Esophagus squamous epithelium (tissue), 5 donors: ENCODE measurements around the gene CPSF4. TPM values are rescaled to one million over a fixed set of nuclear protein-coding genes. Genes with fewer than 3 reads are reported as not detected.

Experiments
- DNase-seq: peaks from one replicate; lab custom pipeline; 2025; lab: John Stamatoyannopoulos, UW
- H3K27ac ChIP-seq, 4 donors: fragments of 200-600 bp; sonication (generic); one replicate each; pipeline ENCODE4 v1.5.1; 2016 to 2019; ENCODE audit warnings: mild to moderate bottlenecking in 1 of 4
- H3K27me3 ChIP-seq, 4 donors: fragments of 200-600 bp; sonication (generic); 1 replicate in 3 of 4; 2 replicates in 1 of 4; pipeline versions ENCODE4 v1.5.1 to v1.6.0; 2017 to 2021; ENCODE audit warnings: antibody characterized with exemption in 1 of 4
- H3K36me3 ChIP-seq, 3 donors: fragments of 200-600 bp; sonication (generic); one replicate each; pipeline ENCODE4 v1.5.1; 2016 to 2019
- H3K4me1 ChIP-seq, 3 donors: fragments of 200-600 bp; sonication (generic); one replicate each; pipeline ENCODE4 v1.5.1; 2017 to 2019
- H3K4me3 ChIP-seq, 4 donors: fragments of 200-600 bp; sonication (generic); 1 replicate in 3 of 4; 2 replicates in 1 of 4; pipeline ENCODE4 v1.5.1; 2016 to 2019; ENCODE audit warnings: mild to moderate bottlenecking in 2 of 4, moderate library complexity in 1 of 4
- H3K9me3 ChIP-seq, 3 donors: fragments of 200-600 bp; sonication (generic); one replicate each; pipeline ENCODE4 v1.5.1; 2016 to 2019
- POLR2A ChIP-seq, 4 donors: fragments of 450-650 bp; IDR thresholded peaks; one replicate each; pipeline ENCODE4 v1.6.1; 2017; ENCODE audit warnings: antibody characterized with exemption in 4 of 4, mild to moderate bottlenecking in 4 of 4, moderate library complexity in 3 of 4
- WGBS, 2 donors: methylation state at CpG; one replicate each; pipeline ENCODE4 v1.1.5; 2018; 5-methylcytosine and 5-hydroxymethylcytosine counted together
- intact Hi-C: fragments of 100-400 bp; cut with DNase I; formaldehyde crosslinking; loops from one replicate; pipeline ENCODE4 v1.15.0; 2022
- total RNA-seq, 4 donors: library from RNA; depleted of rRNA; stranded (reverse); fragments of >200 nt; gene quantifications; one replicate each; pipeline ENCODE4 v1.1.0, GENCODE V29; 2016
- TF ChIP-seq, protein P1 (sequence below), 6 experiments: fragments of 450-650 bp in 4 of 6; fragments of 200-600 bp in 2 of 6; sonication (generic) in 2 of 6; IDR thresholded peaks; one replicate each; pipeline ENCODE4 v1.5.1; 2016 to 2019; ENCODE audit warnings: antibody characterized with exemption in 6 of 6, mild to moderate bottlenecking in 4 of 6, moderate library complexity in 4 of 6
- donor health status: DM: yes; HTN: yes; CAD: no.

Gene CPSF4
- total RNA-seq, 4 donors from 2014 or later = 15.1 to 29.2 (median 19.4) TPM

DNA sequence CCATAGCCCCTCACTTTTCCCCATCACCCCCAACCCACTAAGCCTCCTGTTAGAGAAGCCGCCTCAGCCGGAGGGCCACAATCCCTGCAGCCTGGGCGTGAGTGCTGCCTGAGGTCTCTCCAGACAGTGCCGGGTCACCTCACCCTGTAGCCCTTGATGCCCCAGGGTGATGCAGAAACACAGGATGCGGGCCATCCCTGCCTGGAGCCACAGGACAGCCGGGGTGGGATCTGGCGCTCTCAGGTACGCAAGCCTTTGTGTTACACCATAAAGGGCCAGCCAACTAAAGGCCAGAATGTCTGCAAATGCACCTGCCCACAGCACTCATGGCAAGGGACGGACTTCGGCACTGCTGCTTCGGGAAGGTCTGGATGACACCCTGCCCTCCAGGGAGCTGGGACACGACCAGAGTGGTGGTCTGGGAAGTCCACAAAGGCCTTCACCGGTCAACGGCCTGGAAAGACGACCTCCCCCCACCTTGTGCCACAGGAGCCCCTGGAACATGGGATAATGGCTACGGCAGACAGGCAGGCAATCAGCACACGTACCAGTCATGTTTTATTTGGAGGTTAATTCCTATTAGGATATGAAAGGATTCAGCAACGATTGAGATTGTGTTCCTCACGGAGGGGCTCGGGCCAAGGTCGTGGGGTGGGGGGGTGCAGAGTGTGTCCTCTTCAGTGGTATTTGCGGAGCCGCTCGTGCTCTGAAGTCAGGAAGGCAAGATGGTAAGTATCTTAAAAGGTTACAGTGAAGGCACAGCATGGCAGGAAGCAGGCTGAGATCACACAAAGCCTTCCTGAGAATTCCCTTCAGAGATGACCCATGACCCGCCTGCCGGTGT lies 19.1 kb downstream of the CPSF4 start:
- Histone ChIP-seq H3K4me1 (peaks cover 0 to 41% (median 6%) of the 10 kb centered on the region in 3 donors), H3K36me3 (peaks cover 22 to 94% (median 34%) of the 10 kb centered on the region in 3 donors), H3K27ac (no peak overlapping the region), H3K4me3 (no peak overlapping the region), H3K27me3 (no peaks in the 10 kb centered on the region), H3K9me3 (no peaks in the 10 kb centered on the region)
- 72 to 78% methylated on average over 10 to 15 of the region's 26 CpGs for WGBS, 2 donors
- TF ChIP-seq, protein P1, sequence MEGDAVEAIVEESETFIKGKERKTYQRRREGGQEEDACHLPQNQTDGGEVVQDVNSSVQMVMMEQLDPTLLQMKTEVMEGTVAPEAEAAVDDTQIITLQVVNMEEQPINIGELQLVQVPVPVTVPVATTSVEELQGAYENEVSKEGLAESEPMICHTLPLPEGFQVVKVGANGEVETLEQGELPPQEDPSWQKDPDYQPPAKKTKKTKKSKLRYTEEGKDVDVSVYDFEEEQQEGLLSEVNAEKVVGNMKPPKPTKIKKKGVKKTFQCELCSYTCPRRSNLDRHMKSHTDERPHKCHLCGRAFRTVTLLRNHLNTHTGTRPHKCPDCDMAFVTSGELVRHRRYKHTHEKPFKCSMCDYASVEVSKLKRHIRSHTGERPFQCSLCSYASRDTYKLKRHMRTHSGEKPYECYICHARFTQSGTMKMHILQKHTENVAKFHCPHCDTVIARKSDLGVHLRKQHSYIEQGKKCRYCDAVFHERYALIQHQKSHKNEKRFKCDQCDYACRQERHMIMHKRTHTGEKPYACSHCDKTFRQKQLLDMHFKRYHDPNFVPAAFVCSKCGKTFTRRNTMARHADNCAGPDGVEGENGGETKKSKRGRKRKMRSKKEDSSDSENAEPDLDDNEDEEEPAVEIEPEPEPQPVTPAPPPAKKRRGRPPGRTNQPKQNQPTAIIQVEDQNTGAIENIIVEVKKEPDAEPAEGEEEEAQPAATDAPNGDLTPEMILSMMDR (IDR thresholded peaks at IDR 0.05) = no peak
- no peak for TF ChIP-seq POLR2A (IDR thresholded peaks at IDR 0.05)
- intact Hi-C loops = no loop called here
- DNase-seq = no peak

DNA sequence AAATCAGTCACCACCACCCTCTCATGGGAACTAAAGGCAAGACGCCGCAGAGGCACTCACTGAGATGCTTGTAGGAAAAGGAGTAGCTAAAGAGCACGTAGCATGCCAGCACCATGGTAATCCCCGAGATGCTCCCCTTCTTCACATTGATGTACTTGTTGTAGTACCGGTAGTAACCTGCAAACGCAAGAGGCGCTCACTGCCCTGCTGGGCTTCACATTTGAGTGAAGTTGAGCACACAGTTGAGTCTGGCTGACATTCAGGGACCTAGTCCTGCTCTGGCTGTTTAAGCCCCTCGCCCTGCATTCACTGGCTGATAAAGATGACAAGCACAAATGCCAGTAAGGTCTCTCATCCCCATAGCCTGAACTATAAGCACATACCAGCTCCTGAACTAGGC lies 20.3 kb downstream of the CPSF4 start:
- WGBS, 2 donors = 82 to 83% methylated on average over 6 to 8 of the region's 8 CpGs
- intact Hi-C loops = no loop called here
- H3K36me3 ChIP-seq = peaks cover 22 to 94% (median 26%) of the 10 kb centered on the region in 3 donors

DNA sequence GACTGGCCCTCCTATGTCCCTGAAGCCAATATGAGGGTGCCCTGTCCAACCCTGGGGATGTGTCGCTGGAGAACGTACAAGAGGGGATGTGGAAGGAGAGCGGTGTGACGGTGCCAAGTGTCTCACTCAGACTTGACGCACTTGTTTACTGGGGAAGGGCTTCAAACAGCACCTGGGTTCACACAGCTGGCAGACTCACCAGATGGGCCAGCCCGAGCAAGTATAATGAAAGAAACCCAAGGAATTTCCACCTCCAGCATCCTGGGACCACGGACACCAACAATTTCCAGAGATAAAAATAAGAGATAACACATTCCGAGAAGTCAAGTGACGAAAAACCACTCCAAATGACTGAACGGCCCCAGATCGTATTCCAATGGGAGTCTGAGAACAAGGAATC lies 21.9 kb downstream of the CPSF4 start:
- intact Hi-C loops = no loop called here
- peaks cover 22 to 84% (median 23%) of the 10 kb centered on the region in 3 donors for H3K36me3 ChIP-seq
- no peak for DNase-seq
- H3K27me3 ChIP-seq = no peaks in the 10 kb centered on the region
- WGBS, 2 donors = 67 to 68% methylated on average over 10 to 11 of the region's 11 CpGs
- no peak overlapping the region for H3K27ac ChIP-seq
- peaks cover 10 to 60% (median 21%) of the 10 kb centered on the region in 3 donors for H3K4me1 ChIP-seq
- TF ChIP-seq POLR2A (IDR thresholded peaks at IDR 0.05) = no peak
- TF ChIP-seq, protein P1 (IDR thresholded peaks at IDR 0.05) = no peak
- no peak overlapping the region for H3K4me3 ChIP-seq
- no peaks in the 10 kb centered on the region for H3K9me3 ChIP-seq

More for the DNA sequence above, 20.3 kb downstream of the CPSF4 start:
- H3K4me1 ChIP-seq = peaks cover 0 to 44% (median 10%) of the 10 kb centered on the region in 3 donors
- H3K27me3 ChIP-seq = no peaks in the 10 kb centered on the region
- TF ChIP-seq POLR2A (IDR thresholded peaks at IDR 0.05) = no peak
- TF ChIP-seq, protein P1 (IDR thresholded peaks at IDR 0.05) = peak in 3 of 6 experiments; percentile 3 to 42 (median 17)
- DNase-seq = no peak
- H3K4me3 ChIP-seq = no peak overlapping the region
- no peak overlapping the region for H3K27ac ChIP-seq
- no peaks in the 10 kb centered on the region for H3K9me3 ChIP-seq

DNA sequence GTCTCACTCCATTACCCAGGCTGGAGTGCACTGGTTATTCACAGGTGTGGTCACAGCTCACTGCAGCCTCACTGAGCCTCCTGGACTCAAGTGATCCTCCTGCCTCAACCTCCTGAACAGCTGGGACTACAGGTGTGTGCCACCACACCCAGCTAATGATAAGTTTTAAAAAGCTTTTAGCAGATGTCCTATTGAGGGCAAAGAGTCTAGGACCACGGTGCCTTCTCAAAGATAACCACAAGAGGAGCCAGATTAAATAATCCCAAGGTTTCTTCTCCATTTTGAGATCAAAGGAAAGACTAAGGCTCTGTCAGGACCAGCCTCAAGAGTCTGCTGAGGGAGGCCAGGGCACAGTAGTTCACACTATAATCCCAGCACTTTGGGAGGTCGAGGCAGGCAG lies 22.5 kb downstream of the CPSF4 start:
- Histone ChIP-seq H3K9me3 (no peaks in the 10 kb centered on the region), H3K27me3 (no peaks in the 10 kb centered on the region), H3K4me1 (peaks cover 10 to 61% (median 21%) of the 10 kb centered on the region in 3 donors), H3K4me3 (no peak overlapping the region), H3K36me3 (peaks cover 22 to 78% (median 23%) of the 10 kb centered on the region in 3 donors), H3K27ac (no peak overlapping the region)
- intact Hi-C loops = no loop called here
- no peak for DNase-seq
- TF ChIP-seq POLR2A (IDR thresholded peaks at IDR 0.05) = no peak
- TF ChIP-seq, protein P1 (IDR thresholded peaks at IDR 0.05) = no peak
- 82 to 100% methylated on average over 2 of the region's 2 CpGs for WGBS, 2 donors

DNA sequence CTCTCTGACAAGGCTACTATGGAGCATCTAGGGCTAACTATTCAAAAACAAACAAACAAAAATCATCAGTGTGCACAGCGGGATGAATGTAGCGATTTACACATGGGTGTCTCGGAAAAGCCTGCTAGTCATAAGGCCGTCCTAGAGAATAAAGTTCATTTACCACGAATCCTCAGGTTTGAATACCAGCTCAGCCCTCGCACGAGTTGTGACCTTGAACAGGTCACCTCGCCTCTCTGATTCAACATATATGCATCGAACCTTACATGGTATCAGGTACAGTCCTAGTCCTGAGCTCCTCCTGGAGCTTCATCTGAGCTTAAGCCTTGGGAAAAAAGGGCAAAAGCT lies 26.7 kb downstream of the CPSF4 start:
- Histone ChIP-seq H3K27me3 (no peaks in the 10 kb centered on the region), H3K4me3 (peak overlapping the region; percentile 81 to 91 (median 84)), H3K4me1 (peaks cover 10 to 69% (median 24%) of the 10 kb centered on the region in 3 donors), H3K36me3 (peaks cover 0 to 36% (median 4%) of the 10 kb centered on the region in 3 donors), H3K9me3 (no peaks in the 10 kb centered on the region), H3K27ac (peak overlapping the region; percentile 89 to 92 (median 92))
- no peak for TF ChIP-seq POLR2A (IDR thresholded peaks at IDR 0.05)
- TF ChIP-seq, protein P1 (IDR thresholded peaks at IDR 0.05) = no peak
- DNase-seq = no peak
- intact Hi-C loops = no loop called here
- WGBS, 2 donors = 1% methylated on average over 9 of the region's 9 CpGs
